NCI-H526 (cell line): ENCODE data around the gene CEBPZ.
"Not testable (repeated sequence)": the region's sequence is repeated elsewhere in the genome, so short reads cannot be mapped to it uniquely, and the experiment has no call there.

Experiments
- DNase-seq, 2 experiments: peaks; one replicate each; lab custom pipeline; 2025; lab: John Stamatoyannopoulos, UW

The CEBPZ gene

GRCh38 chr2:37215250-37215649 lies 16.1 kb downstream of the CEBPZ start:
- no peak for DNase-seq

GRCh38 chr2:37211939-37212338 lies 19.5 kb downstream of the CEBPZ start:
- DNase-seq: no peak

- no peak for DNase-seq
These were observed 20.2 kb downstream of the CEBPZ start for GRCh38 chr2:37211212-37211611.

- DNase-seq: not testable (repeated sequence)
These were observed 24.6 kb downstream of the CEBPZ start for GRCh38 chr2:37206760-37207159.

- DNase-seq: no peak
These were observed 25.6 kb downstream of the CEBPZ start for GRCh38 chr2:37205689-37206341.

- DNase-seq: not testable (repeated sequence)
These were observed 26.2 kb downstream of the CEBPZ start for GRCh38 chr2:37205071-37205661.

GRCh38 chr2:37203708-37204107 lies 27.7 kb downstream of the CEBPZ start:
- no peak for DNase-seq

GRCh38 chr2:37201766-37202165 lies 29.6 kb downstream of the CEBPZ start:
- DNase-seq: no peak

- DNase-seq: no peak
These were observed 30.2 kb downstream of the CEBPZ start for GRCh38 chr2:37201208-37201607.

- DNase-seq: no peak
These were observed 32.7 kb downstream of the CEBPZ start for GRCh38 chr2:37198681-37199065.

GRCh38 chr2:37196320-37197195 lies 34.8 kb downstream of the CEBPZ start, which contains the start of gene CEBPZOS:
TSS of gene CEBPZOS (plus strand) at chr2:37196496. CDS start at chr2:37199705, 3,209 bp downstream.
- DNase-seq: peak; percentile 54 to 80

GRCh38 chr2:37195862-37196319 lies 35.5 kb downstream of the CEBPZ start:
- DNase-seq: not testable (repeated sequence)

GRCh38 chr2:37192551-37192950 lies 38.8 kb downstream of the CEBPZ start:
- no peak for DNase-seq

GRCh38 chr2:37191747-37192146 lies 39.6 kb downstream of the CEBPZ start:
- DNase-seq: no peak

- DNase-seq: no peak
These were observed 40.1 kb downstream of the CEBPZ start for GRCh38 chr2:37191253-37191652.

GRCh38 chr2:37190290-37190689 lies 41.1 kb downstream of the CEBPZ start:
- no peak for DNase-seq

GRCh38 chr2:37189452-37190153 lies 41.8 kb downstream of the CEBPZ start:
- DNase-seq: no peak

GRCh38 chr2:37188570-37188969 lies 42.8 kb downstream of the CEBPZ start, which contains the start of gene SULT6B1:
TSS of gene SULT6B1 (minus strand) at chr2:37188670. CDS start at chr2:37188640, 30 bp downstream.
- no peak for DNase-seq

- DNase-seq: no peak
These were observed 49.4 kb downstream of the CEBPZ start for GRCh38 chr2:37181726-37182684.

GRCh38 chr2:37180640-37181039 lies 50.8 kb downstream of the CEBPZ start:
- no peak for DNase-seq
